HL-60 (cell line): ENCODE data around the gene CBL.
"Not testable (repeated sequence)": the region's sequence is repeated elsewhere in the genome, so short reads cannot be mapped to it uniquely, and the experiment has no call there.

ENCODE experiments used
- DNase-seq, 2 experiments: peaks; one replicate each; pipeline ENCODE4 v3.0.0-alpha.2; 2010 to 2020; ENCODE audit warnings: low read depth in 1 of 2, low spot score in 1 of 2
- H3K27ac ChIP-seq: fragments of 250-450 bp; sonication (Bioruptor Pico); replicated peaks from 2 replicates; pipeline ENCODE4 v1.5.1; 2020; ENCODE audit warnings: mild to moderate bottlenecking, moderate library complexity
- H3K27me3 ChIP-seq: fragments of 250-450 bp; sonication (Bioruptor Pico); 2 replicates; pipeline ENCODE4 v1.5.1; 2021; ENCODE audit warnings: mild to moderate bottlenecking, moderate library complexity; ENCODE audit not compliant: insufficient read depth, poor library complexity, severe bottlenecking
- H3K4me3 ChIP-seq: replicated peaks from 2 replicates; pipeline ENCODE4 v1.5.1; 2011; ENCODE audit warnings: mild to moderate bottlenecking, control low read depth, low read length; ENCODE audit not compliant: insufficient read depth
- GABPA ChIP-seq: IDR thresholded peaks from 2 replicates; pipeline ENCODE4 v1.6.1; 2012; ENCODE audit warnings: low read depth
- POLR2AphosphoS5 ChIP-seq: IDR thresholded peaks from 2 replicates; pipeline ENCODE4 v1.6.1; 2012; ENCODE audit warnings: low read depth
- SPI1 ChIP-seq: IDR thresholded peaks from 2 replicates; pipeline ENCODE4 v1.6.1; 2012; ENCODE audit warnings: low read depth, mild to moderate bottlenecking, borderline replicate concordance
- TF ChIP-seq, protein P1 (sequence below): IDR thresholded peaks from one replicate; pipeline ENCODE4 v1.5.1; 2011; ENCODE audit warnings: low read length, control low read depth, inconsistent platforms; ENCODE audit not compliant: insufficient read depth
- TF ChIP-seq, protein P2 (sequence below): IDR thresholded peaks from 2 replicates; pipeline ENCODE4 v1.6.1; 2012; ENCODE audit warnings: low read depth; ENCODE audit not compliant: insufficient replicate concordance

The CBL gene

DNA sequence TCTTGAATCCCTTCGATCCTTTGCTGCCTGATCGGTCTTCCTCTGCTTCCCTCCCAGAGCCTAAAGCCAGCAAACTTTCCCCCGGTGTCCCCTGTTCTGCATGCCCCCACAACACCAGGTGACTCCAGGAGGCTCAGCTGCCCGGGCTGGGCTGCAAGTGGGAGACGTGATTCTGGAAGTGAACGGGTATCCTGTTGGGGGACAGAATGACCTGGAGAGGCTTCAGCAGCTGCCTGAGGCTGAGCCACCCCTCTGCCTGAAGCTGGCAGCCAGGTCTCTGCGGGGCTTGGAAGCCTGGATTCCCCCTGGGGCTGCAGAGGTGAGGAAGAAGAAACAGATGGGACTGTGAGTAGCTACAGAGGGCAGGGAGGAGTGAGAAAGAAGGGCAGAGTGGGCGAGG lies 17.3 kb upstream of the CBL start:
- TF ChIP-seq, protein P1, sequence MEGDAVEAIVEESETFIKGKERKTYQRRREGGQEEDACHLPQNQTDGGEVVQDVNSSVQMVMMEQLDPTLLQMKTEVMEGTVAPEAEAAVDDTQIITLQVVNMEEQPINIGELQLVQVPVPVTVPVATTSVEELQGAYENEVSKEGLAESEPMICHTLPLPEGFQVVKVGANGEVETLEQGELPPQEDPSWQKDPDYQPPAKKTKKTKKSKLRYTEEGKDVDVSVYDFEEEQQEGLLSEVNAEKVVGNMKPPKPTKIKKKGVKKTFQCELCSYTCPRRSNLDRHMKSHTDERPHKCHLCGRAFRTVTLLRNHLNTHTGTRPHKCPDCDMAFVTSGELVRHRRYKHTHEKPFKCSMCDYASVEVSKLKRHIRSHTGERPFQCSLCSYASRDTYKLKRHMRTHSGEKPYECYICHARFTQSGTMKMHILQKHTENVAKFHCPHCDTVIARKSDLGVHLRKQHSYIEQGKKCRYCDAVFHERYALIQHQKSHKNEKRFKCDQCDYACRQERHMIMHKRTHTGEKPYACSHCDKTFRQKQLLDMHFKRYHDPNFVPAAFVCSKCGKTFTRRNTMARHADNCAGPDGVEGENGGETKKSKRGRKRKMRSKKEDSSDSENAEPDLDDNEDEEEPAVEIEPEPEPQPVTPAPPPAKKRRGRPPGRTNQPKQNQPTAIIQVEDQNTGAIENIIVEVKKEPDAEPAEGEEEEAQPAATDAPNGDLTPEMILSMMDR: no peak
- DNase-seq: no peak
- no peak overlapping the region for H3K4me3 ChIP-seq

DNA sequence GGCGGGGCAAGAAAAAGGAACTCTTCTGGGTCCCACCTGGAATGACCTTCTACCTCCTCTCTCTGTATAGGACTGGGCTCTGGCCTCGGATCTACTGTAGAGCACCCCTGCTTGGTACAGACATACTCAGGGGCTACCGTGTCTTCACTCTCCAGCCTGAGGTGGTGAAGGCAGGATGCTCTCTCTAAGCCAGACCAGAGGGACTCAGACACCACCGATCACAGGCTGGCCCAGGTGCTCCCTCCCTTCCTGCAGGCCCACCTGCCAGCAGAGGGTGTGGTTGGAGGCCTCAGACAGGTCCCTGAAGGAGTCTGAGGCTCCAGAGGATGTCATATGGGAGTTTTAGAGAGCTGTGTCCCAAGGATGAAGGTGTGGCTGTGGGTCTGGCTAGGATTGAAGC lies 16.7 kb upstream of the CBL start:
- DNase-seq: no peak
- no peak overlapping the region for H3K27ac ChIP-seq
- TF ChIP-seq POLR2AphosphoS5: no peak
- TF ChIP-seq GABPA: no peak
- TF ChIP-seq SPI1: no peak
- TF ChIP-seq, protein P2, sequence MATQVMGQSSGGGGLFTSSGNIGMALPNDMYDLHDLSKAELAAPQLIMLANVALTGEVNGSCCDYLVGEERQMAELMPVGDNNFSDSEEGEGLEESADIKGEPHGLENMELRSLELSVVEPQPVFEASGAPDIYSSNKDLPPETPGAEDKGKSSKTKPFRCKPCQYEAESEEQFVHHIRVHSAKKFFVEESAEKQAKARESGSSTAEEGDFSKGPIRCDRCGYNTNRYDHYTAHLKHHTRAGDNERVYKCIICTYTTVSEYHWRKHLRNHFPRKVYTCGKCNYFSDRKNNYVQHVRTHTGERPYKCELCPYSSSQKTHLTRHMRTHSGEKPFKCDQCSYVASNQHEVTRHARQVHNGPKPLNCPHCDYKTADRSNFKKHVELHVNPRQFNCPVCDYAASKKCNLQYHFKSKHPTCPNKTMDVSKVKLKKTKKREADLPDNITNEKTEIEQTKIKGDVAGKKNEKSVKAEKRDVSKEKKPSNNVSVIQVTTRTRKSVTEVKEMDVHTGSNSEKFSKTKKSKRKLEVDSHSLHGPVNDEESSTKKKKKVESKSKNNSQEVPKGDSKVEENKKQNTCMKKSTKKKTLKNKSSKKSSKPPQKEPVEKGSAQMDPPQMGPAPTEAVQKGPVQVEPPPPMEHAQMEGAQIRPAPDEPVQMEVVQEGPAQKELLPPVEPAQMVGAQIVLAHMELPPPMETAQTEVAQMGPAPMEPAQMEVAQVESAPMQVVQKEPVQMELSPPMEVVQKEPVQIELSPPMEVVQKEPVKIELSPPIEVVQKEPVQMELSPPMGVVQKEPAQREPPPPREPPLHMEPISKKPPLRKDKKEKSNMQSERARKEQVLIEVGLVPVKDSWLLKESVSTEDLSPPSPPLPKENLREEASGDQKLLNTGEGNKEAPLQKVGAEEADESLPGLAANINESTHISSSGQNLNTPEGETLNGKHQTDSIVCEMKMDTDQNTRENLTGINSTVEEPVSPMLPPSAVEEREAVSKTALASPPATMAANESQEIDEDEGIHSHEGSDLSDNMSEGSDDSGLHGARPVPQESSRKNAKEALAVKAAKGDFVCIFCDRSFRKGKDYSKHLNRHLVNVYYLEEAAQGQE: no peak
- TF ChIP-seq, protein P1: no peak
- H3K27me3 ChIP-seq: no peaks in the 10 kb centered on the region
- no peak overlapping the region for H3K4me3 ChIP-seq

More for the DNA sequence above, 17.3 kb upstream of the CBL start:
- Histone ChIP-seq H3K27ac (no peak overlapping the region), H3K27me3 (no peaks in the 10 kb centered on the region)

DNA sequence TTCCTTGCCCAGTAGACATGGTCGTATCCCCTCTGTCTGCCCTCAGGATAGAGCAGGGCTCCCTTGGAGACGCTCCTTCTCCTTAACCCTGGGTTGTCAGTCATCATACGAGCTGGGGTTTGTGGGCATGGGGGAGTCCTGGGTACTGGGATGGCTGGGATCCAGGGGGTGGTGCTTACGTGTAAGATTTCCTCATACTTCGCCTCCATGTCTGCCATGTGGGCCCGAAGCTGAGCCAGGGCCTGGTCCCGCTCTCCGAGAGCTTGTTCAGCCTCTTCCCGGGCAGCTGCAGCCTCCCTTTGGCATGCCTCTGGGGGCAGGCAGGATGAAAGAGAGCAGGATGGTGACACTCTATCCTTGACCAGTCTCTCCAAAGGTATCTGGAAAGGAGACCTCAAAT lies 15.6 kb upstream of the CBL start:
- DNase-seq: no peak
- TF ChIP-seq, protein P2: no peak
- TF ChIP-seq POLR2AphosphoS5 (no peak), SPI1 (no peak), GABPA (no peak)
- TF ChIP-seq, protein P1: no peak

DNA sequence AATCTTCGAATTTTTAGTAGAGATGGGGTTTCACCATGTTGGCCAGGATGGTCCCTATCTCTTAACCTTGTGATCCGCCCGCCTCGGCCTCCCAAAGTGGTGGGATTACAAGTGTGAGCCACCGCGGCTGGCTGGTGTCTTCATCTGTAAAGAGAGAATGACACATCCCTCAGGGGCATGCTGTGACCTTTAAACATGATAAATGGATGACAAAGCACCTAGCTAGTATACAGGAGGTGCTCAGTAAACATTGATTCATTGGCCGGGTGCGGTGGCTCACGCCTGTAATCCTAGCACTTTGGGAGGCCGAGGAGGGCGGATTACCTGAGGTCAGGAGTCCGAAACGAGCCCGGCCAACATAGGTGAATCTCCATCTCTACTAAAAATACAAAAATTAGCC lies 14.9 kb upstream of the CBL start:
- H3K27ac ChIP-seq, DNase-seq, H3K27me3 ChIP-seq, H3K4me3 ChIP-seq: not testable (repeated sequence)

More for the DNA sequence above, 15.6 kb upstream of the CBL start:
- no peak overlapping the region for H3K4me3 ChIP-seq
- no peaks in the 10 kb centered on the region for H3K27me3 ChIP-seq
- H3K27ac ChIP-seq: no peak overlapping the region
